Activated CD8-positive, alpha-beta T cell treated with anti-CD3 and anti-CD28 coated beads, Interleukin-2, amount 10 ng/mL, durations not matched to agents 7 days and 5 days (primary cell): ENCODE measurements around the gene PARD3B. TPM values are rescaled to one million over a fixed set of nuclear protein-coding genes. Genes with fewer than 3 reads are reported as not detected.

Experiments used
- ATAC-seq: fragments of 150-1000 bp; cut with Tn5 transposase; one replicate; pipeline ENCODE4 v1.10.0; 2021; ENCODE audit warnings: moderate library complexity
- CTCF ChIA-PET: fragments of 350-600 bp; sonication (Branson Sonifier 250); formaldehyde crosslinking; loops from one replicate; lab custom pipeline; 2021; ENCODE audit warnings: antibody characterized with exemption; lab: Charles Lee
- POLR2A ChIA-PET: fragments of 350-600 bp; sonication (Branson Sonifier 250); formaldehyde crosslinking; loops from one replicate; lab custom pipeline; 2021; ENCODE audit warnings: antibody characterized with exemption; lab: Charles Lee
- DNase-seq: peaks from one replicate; pipeline ENCODE4 v3.0.0-alpha.2; 2020
- H3K27ac Mint-ChIP-seq: one replicate; pipeline ENCODE4 v1.8.0; 2021; ENCODE audit warnings: mild to moderate bottlenecking, mixed read lengths
- H3K27me3 Mint-ChIP-seq: one replicate; pipeline ENCODE4 v1.8.0; 2021; ENCODE audit warnings: low read depth, mixed read lengths
- H3K36me3 Mint-ChIP-seq: one replicate; pipeline ENCODE4 v1.8.0; 2021; ENCODE audit warnings: low read depth, mixed read lengths
- H3K4me1 Mint-ChIP-seq: one replicate; pipeline ENCODE4 v1.8.0; 2021; ENCODE audit warnings: low read depth, mixed read lengths
- H3K4me3 Mint-ChIP-seq: one replicate; pipeline ENCODE4 v1.8.0; 2021; ENCODE audit warnings: mild to moderate bottlenecking, mixed read lengths
- H3K9me3 Mint-ChIP-seq: one replicate; pipeline ENCODE4 v1.8.0; 2022; ENCODE audit warnings: mixed read lengths; ENCODE audit not compliant: insufficient read depth
- total RNA-seq, 2 experiments: library from RNA; stranded (reverse); gene quantifications; one replicate each; pipeline ENCODE4 v1.2.3, GENCODE V29; 2021

Gene PARD3B
- total RNA-seq, 2 experiments from 2014 or later: 0.76 to 1.0 TPM

GRCh38 chr2:204665771-204666170, 120.5 kb downstream of the PARD3B start:
- no peak for DNase-seq
- H3K27me3 Mint-ChIP-seq: no peaks in the 10 kb centered on the region
- H3K4me3 Mint-ChIP-seq: no peak overlapping the region
- no peak for ATAC-seq
- no peak overlapping the region for H3K27ac Mint-ChIP-seq
- no peaks in the 10 kb centered on the region for H3K4me1 Mint-ChIP-seq
- H3K36me3 Mint-ChIP-seq: no peaks in the 10 kb centered on the region
- POLR2A ChIA-PET: no interaction called here
- H3K9me3 Mint-ChIP-seq: no peaks in the 10 kb centered on the region
- CTCF ChIA-PET: no interaction called here

GRCh38 chr2:204667990-204668389, 122.7 kb downstream of the PARD3B start:
- H3K27me3 Mint-ChIP-seq: peaks cover 3% of the 10 kb centered on the region
- no peaks in the 10 kb centered on the region for H3K36me3 Mint-ChIP-seq
- H3K9me3 Mint-ChIP-seq: no peaks in the 10 kb centered on the region
- ChIA-PET CTCF (no interaction called here), POLR2A (no interaction called here)
- ATAC-seq (no peak), DNase-seq (no peak)
- no peak overlapping the region for H3K27ac Mint-ChIP-seq
- no peaks in the 10 kb centered on the region for H3K4me1 Mint-ChIP-seq
- H3K4me3 Mint-ChIP-seq: no peak overlapping the region

GRCh38 chr2:204669382-204669781, 124.1 kb downstream of the PARD3B start:
- H3K4me1 Mint-ChIP-seq: no peaks in the 10 kb centered on the region
- ATAC-seq (no peak), DNase-seq (no peak)
- H3K9me3 Mint-ChIP-seq: no peaks in the 10 kb centered on the region
- ChIA-PET POLR2A (no interaction called here), CTCF (no interaction called here)
- H3K36me3 Mint-ChIP-seq: no peaks in the 10 kb centered on the region
- H3K27me3 Mint-ChIP-seq: peaks cover 3% of the 10 kb centered on the region
- no peak overlapping the region for H3K4me3 Mint-ChIP-seq
- H3K27ac Mint-ChIP-seq: no peak overlapping the region

- no peak for DNase-seq
- ChIA-PET CTCF (no interaction called here), POLR2A (no interaction called here)
- peaks cover 3% of the 10 kb centered on the region for H3K27me3 Mint-ChIP-seq
- H3K36me3 Mint-ChIP-seq: no peaks in the 10 kb centered on the region
- no peak for ATAC-seq
- no peaks in the 10 kb centered on the region for H3K4me1 Mint-ChIP-seq
- no peaks in the 10 kb centered on the region for H3K9me3 Mint-ChIP-seq
- no peak overlapping the region for H3K4me3 Mint-ChIP-seq
- H3K27ac Mint-ChIP-seq: no peak overlapping the region
Observed at GRCh38 chr2:204670124-204670523, 124.8 kb downstream of the PARD3B start.

- no peak overlapping the region for H3K27ac Mint-ChIP-seq
- no peaks in the 10 kb centered on the region for H3K4me1 Mint-ChIP-seq
- ATAC-seq (no peak), DNase-seq (no peak)
- CTCF ChIA-PET: no interaction called here
- peaks cover 3% of the 10 kb centered on the region for H3K27me3 Mint-ChIP-seq
- no peaks in the 10 kb centered on the region for H3K36me3 Mint-ChIP-seq
- H3K9me3 Mint-ChIP-seq: no peaks in the 10 kb centered on the region
- POLR2A ChIA-PET: no interaction called here
- H3K4me3 Mint-ChIP-seq: no peak overlapping the region
Observed at GRCh38 chr2:204670756-204671155, 125.5 kb downstream of the PARD3B start.

GRCh38 chr2:204672772-204673171, 127.5 kb downstream of the PARD3B start:
- ChIA-PET POLR2A (no interaction called here), CTCF (no interaction called here)
- Mint-ChIP-seq H3K27ac (no peak overlapping the region), H3K27me3 (peaks cover 3% of the 10 kb centered on the region), H3K4me1 (no peaks in the 10 kb centered on the region), H3K36me3 (no peaks in the 10 kb centered on the region), H3K4me3 (no peak overlapping the region), H3K9me3 (no peaks in the 10 kb centered on the region)
- ATAC-seq (no peak), DNase-seq (no peak)

GRCh38 chr2:204673877-204674276, 128.6 kb downstream of the PARD3B start:
- Mint-ChIP-seq H3K27me3 (peaks cover 3% of the 10 kb centered on the region), H3K9me3 (no peaks in the 10 kb centered on the region), H3K27ac (no peak overlapping the region), H3K4me3 (no peak overlapping the region), H3K36me3 (no peaks in the 10 kb centered on the region), H3K4me1 (no peaks in the 10 kb centered on the region)
- no peak for ATAC-seq
- ChIA-PET CTCF (no interaction called here), POLR2A (no interaction called here)
- DNase-seq: no peak

- CTCF ChIA-PET: interaction anchor here (0.9 kb wide), 1 partner anchor 418 kb away, joined by 3 read pairs; no protein-coding TSS in a partner anchor
- ATAC-seq: no peak
Observed at GRCh38 chr2:204678031-204678430, 132.8 kb downstream of the PARD3B start.

GRCh38 chr2:204680576-204680975, 135.3 kb downstream of the PARD3B start:
- H3K27me3 Mint-ChIP-seq: no peaks in the 10 kb centered on the region
- POLR2A ChIA-PET: no interaction called here
- ATAC-seq: no peak
- no peaks in the 10 kb centered on the region for H3K36me3 Mint-ChIP-seq
- no peaks in the 10 kb centered on the region for H3K9me3 Mint-ChIP-seq
- no peak overlapping the region for H3K27ac Mint-ChIP-seq
- H3K4me3 Mint-ChIP-seq: no peak overlapping the region
- CTCF ChIA-PET: interaction anchor here (1.3 kb wide), 1 partner anchor 12 kb away, joined by 4 read pairs; no protein-coding TSS in a partner anchor
- DNase-seq: no peak
- no peaks in the 10 kb centered on the region for H3K4me1 Mint-ChIP-seq

More at GRCh38 chr2:204678031-204678430, 132.8 kb downstream of the PARD3B start:
- Mint-ChIP-seq H3K4me3 (no peak overlapping the region), H3K4me1 (no peaks in the 10 kb centered on the region), H3K27me3 (no peaks in the 10 kb centered on the region), H3K36me3 (no peaks in the 10 kb centered on the region), H3K9me3 (no peaks in the 10 kb centered on the region), H3K27ac (no peak overlapping the region)
- DNase-seq: no peak
- POLR2A ChIA-PET: no interaction called here

GRCh38 chr2:204681412-204681811, 136.1 kb downstream of the PARD3B start:
- ChIA-PET CTCF (no interaction called here), POLR2A (no interaction called here)
- ATAC-seq: no peak
- no peak for DNase-seq
- Mint-ChIP-seq H3K4me1 (no peaks in the 10 kb centered on the region), H3K4me3 (no peak overlapping the region), H3K27ac (no peak overlapping the region), H3K9me3 (no peaks in the 10 kb centered on the region), H3K27me3 (no peaks in the 10 kb centered on the region), H3K36me3 (no peaks in the 10 kb centered on the region)

- H3K4me1 Mint-ChIP-seq: no peaks in the 10 kb centered on the region
- H3K27ac Mint-ChIP-seq: no peak overlapping the region
- H3K4me3 Mint-ChIP-seq: no peak overlapping the region
- no peak for DNase-seq
- POLR2A ChIA-PET: no interaction called here
- CTCF ChIA-PET: interaction anchor here (1.1 kb wide), 1 partner anchor 9 kb away, joined by 3 read pairs; no protein-coding TSS in a partner anchor
- no peak for ATAC-seq
- no peaks in the 10 kb centered on the region for H3K27me3 Mint-ChIP-seq
- no peaks in the 10 kb centered on the region for H3K9me3 Mint-ChIP-seq
- H3K36me3 Mint-ChIP-seq: no peaks in the 10 kb centered on the region
Observed at GRCh38 chr2:204683384-204683783, 138.1 kb downstream of the PARD3B start.

GRCh38 chr2:204686406-204686805, 141.1 kb downstream of the PARD3B start:
- H3K4me3 Mint-ChIP-seq: no peak overlapping the region
- H3K27ac Mint-ChIP-seq: no peak overlapping the region
- H3K27me3 Mint-ChIP-seq: no peaks in the 10 kb centered on the region
- no peaks in the 10 kb centered on the region for H3K36me3 Mint-ChIP-seq
- no peak for ATAC-seq
- ChIA-PET POLR2A (no interaction called here), CTCF (no interaction called here)
- H3K9me3 Mint-ChIP-seq: no peaks in the 10 kb centered on the region
- no peaks in the 10 kb centered on the region for H3K4me1 Mint-ChIP-seq
- no peak for DNase-seq

GRCh38 chr2:204687776-204688175, 142.5 kb downstream of the PARD3B start:
- no peak for DNase-seq
- Mint-ChIP-seq H3K4me1 (peaks cover 5% of the 10 kb centered on the region), H3K27ac (no peak overlapping the region), H3K27me3 (no peaks in the 10 kb centered on the region), H3K4me3 (no peak overlapping the region), H3K36me3 (no peaks in the 10 kb centered on the region), H3K9me3 (no peaks in the 10 kb centered on the region)
- ChIA-PET POLR2A (no interaction called here), CTCF (no interaction called here)
- no peak for ATAC-seq
